ENCODE data around the gene TRIM33. TPM values are rescaled to one million over a fixed set of nuclear protein-coding genes. Genes with fewer than 3 reads are reported as not detected.

TRIM33 gene
- total RNA-seq, 4 donors from 2014 or later: 37.5 to 48.6 (median 41.1) TPM

DNA sequence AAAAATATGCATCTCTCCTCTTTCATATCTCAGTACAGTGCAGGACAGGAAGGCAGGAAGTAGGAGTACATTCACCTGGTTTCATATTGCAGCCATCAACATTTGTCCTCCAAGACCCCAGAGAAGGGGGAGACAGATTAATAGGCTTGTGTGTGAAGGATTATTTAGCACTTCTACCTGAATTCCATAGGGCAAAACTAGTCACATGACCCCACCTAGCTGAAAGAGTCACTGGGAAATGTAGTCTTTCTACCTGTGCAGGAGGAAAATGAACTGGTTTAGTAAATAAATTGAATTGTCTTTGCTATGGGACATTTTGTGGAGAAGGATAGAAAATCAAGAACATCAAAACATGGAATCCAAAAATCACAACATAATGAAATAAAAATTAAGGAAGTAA, 13.9 kb upstream of the TRIM33 start:
- H3K4me3 ChIP-seq (ENCODE audit: low read depth, poor library complexity, severe bottlenecking): no peak overlapping the region
- DNase-seq (ENCODE audit: low spot score in 2 of 2): no peak
- no peak for TF ChIP-seq POLR2A (IDR thresholded peaks at IDR 0.05)
- TF ChIP-seq, protein P1, sequence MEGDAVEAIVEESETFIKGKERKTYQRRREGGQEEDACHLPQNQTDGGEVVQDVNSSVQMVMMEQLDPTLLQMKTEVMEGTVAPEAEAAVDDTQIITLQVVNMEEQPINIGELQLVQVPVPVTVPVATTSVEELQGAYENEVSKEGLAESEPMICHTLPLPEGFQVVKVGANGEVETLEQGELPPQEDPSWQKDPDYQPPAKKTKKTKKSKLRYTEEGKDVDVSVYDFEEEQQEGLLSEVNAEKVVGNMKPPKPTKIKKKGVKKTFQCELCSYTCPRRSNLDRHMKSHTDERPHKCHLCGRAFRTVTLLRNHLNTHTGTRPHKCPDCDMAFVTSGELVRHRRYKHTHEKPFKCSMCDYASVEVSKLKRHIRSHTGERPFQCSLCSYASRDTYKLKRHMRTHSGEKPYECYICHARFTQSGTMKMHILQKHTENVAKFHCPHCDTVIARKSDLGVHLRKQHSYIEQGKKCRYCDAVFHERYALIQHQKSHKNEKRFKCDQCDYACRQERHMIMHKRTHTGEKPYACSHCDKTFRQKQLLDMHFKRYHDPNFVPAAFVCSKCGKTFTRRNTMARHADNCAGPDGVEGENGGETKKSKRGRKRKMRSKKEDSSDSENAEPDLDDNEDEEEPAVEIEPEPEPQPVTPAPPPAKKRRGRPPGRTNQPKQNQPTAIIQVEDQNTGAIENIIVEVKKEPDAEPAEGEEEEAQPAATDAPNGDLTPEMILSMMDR (IDR thresholded peaks at IDR 0.05): no peak
- intact Hi-C loops (cut with DNase I; ENCODE audit: low total_unique reads): no loop called here

DNA sequence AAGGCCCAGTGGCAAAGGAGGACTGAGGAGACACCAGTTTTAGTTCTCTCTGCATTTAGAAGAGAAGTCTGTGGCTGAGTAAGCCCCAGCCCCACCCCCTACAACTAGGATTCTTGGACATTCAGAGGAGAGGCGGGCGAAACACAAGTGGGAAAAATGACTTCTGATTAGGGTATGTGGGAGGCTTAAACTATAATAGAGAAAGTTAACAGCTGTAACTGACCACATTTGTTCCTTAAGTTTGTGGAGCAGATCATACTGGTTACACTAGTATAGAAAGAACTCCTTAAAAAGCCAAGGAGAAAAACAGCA, 11.2 kb upstream of the TRIM33 start:
- DNase-seq (ENCODE audit: low spot score in 2 of 2): no peak
- intact Hi-C loops (cut with DNase I; ENCODE audit: low total_unique reads): no loop called here
- TF ChIP-seq, protein P1 (IDR thresholded peaks at IDR 0.05): no peak
- TF ChIP-seq POLR2A (IDR thresholded peaks at IDR 0.05): no peak
- WGBS, 2 donors: 74 to 85% methylated on average over 2 of the region's 2 CpGs
- no peak overlapping the region for H3K4me3 ChIP-seq (ENCODE audit: low read depth, poor library complexity, severe bottlenecking)

DNA sequence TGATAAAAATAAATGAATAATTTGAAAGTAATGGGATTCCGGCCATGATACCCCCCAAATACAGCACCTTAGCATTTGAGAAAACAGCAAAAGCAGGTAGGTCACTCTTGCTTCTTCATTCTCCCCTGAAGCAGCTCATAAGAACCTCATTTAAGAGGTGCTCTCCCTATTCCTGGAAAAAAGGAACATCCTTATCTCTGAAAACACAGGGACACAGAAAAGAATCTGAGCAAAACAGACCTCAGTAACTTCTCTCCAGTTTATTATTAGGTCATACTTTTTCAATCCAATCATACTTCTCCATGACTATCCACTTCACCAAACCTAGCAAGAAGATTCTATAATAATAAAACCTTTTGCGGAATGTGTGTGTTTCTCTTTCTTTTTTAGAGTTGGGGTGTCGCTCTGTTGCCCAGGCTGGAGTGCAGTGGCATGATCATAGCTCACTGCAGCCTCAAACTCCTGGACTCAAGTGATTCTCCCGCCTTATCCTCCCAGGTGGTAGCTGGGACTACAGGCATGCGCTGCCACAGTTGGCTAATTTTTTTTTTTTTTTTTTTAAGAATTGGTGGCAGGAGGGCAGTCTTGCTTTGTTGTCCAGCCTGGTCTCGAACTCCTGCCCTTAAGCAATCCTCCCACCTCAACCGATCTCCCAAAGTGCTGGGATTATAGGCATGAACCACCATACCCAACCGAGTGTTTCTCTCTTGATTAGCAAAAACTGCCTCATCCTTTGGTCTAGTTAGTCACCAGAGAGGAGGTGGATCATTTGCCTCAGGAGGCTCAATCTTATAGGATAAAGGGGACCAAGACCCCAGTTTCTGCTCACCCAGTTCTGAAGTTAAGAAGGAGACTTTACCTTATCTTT, 10.6 kb upstream of the TRIM33 start:
- intact Hi-C loops (cut with DNase I; ENCODE audit: low total_unique reads): no loop called here
- H3K4me3 ChIP-seq (ENCODE audit: low read depth, poor library complexity, severe bottlenecking): no peak overlapping the region
- no peak for DNase-seq (ENCODE audit: low spot score in 2 of 2)
- TF ChIP-seq POLR2A (IDR thresholded peaks at IDR 0.05): no peak
- TF ChIP-seq, protein P1 (IDR thresholded peaks at IDR 0.05): no peak
- WGBS, 2 donors: 88% methylated on average over 8 of the region's 8 CpGs

DNA sequence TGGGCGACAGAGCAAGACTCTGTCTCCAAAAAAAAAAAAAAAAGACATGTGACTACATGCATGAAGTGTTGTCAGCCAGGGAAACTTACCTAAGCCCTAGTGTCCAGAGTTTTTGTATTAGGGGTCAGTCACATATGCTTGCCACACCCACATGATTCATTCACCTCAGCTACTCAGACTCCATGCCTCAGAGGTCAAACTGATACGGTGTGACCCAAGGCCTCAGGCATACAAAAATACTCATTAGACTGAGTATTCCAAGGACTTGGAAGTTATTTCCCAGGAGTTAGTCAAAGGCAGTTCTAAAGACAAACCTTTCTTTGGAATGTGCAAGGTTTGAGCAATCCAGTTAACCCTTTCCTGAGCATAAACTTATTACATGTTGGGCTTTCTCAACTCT, 6.3 kb upstream of the TRIM33 start:
- intact Hi-C loops (cut with DNase I; ENCODE audit: low total_unique reads): no loop called here
- DNase-seq (ENCODE audit: low spot score in 2 of 2): no peak
- WGBS, 2 donors: 60 to 62% methylated on average over 2 of the region's 2 CpGs
- TF ChIP-seq, protein P1 (IDR thresholded peaks at IDR 0.05): no peak
- no peak for TF ChIP-seq POLR2A (IDR thresholded peaks at IDR 0.05)
- no peak overlapping the region for H3K4me3 ChIP-seq (ENCODE audit: low read depth, poor library complexity, severe bottlenecking)

DNA sequence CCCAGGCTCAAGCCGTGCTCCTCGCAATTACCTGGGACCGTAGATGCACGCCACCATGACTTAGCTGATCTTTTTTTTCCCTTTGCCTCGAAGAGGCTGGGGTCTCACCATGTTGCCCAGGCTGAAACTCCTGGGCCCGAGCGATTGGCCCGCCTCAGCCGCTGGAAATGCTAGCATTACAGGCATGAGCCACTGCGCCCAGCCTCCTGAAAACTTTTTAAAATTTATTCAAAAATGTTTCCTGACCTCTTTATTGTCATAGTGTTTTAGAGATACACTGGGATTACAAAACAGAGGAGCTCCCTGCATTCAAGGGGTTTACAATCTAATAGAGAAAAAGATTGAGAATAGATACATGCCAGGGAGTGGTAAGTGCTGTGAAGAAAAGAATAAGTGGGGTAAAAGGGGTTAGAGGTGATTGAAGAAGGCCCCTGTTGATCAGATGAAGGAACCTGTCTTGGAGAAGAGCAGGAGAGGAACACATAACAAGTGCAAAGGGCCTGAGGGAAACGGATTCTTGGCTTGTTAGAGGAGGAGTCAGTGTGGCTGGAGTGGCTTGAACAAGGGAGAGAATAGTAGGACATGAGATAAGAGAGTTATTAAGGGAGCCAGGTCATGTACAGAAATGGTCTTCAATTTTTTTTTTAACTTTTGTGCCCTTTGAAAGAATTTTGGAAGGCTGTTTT, 1.7 kb upstream of the TRIM33 start:
- no peak overlapping the region for H3K4me3 ChIP-seq (ENCODE audit: low read depth, poor library complexity, severe bottlenecking)
- 89 to 91% methylated on average over 11 of the region's 11 CpGs for WGBS, 2 donors
- DNase-seq (ENCODE audit: low spot score in 2 of 2): no peak
- intact Hi-C loops (cut with DNase I; ENCODE audit: low total_unique reads): no loop called here
- TF ChIP-seq, protein P1 (IDR thresholded peaks at IDR 0.05): no peak
- TF ChIP-seq POLR2A (IDR thresholded peaks at IDR 0.05): no peak

Measured in lower leg skin (tissue), 4 donors.